GM12878 (cell line): ENCODE results near the gene RASA1. TPM values are rescaled to one million over a fixed set of nuclear protein-coding genes. Genes with fewer than 3 reads are reported as not detected.

Experiments used
- ATAC-seq: fragments of 200-7000 bp; cut with Tn5 transposase; 3 replicates; pipeline ENCODE4 v1.9.1; 2020; ENCODE audit warnings: mild to moderate bottlenecking, moderate library complexity
- BruUV-seq: library from RNA; stranded (reverse); fragments of 400-500 nt; replicated peaks from 2 replicates; lab custom pipeline; 2021; lab: Mats Ljungman, UMichigan
- CTCF ChIA-PET: fragments of 300-600 bp; sonication (Branson Sonifier 250); formaldehyde crosslinking; extraction: SDS; loops from one replicate; lab custom pipeline; 2021; ENCODE audit warnings: inconsistent platforms; lab: Yijun Ruan, JAX
- POLR2A ChIA-PET: fragments of 350-600 bp; formaldehyde crosslinking; extraction: SDS; loops from one replicate; lab custom pipeline; 2021; ENCODE audit warnings: inconsistent platforms; lab: Charles Lee
- RAD21 ChIA-PET: fragments of 300-600 bp; sonication (Branson Sonifier 250); formaldehyde crosslinking; loops from one replicate; lab custom pipeline; 2023; ENCODE audit warnings: antibody characterized with exemption; ENCODE audit not compliant: unreplicated experiment; lab: Charles Lee
- SMC1A ChIA-PET: fragments of 300-600 bp; sonication (Branson Sonifier 250); formaldehyde crosslinking; loops from one replicate; lab custom pipeline; 2023; ENCODE audit not compliant: unreplicated experiment, uncharacterized antibody; lab: Charles Lee
- DNase-seq: peaks from one replicate; pipeline ENCODE4 v3.0.0-alpha.2; 2011; ENCODE audit warnings: low read depth, low spot score
- FAIRE-seq: peaks from 3 replicates; lab custom pipeline; 2011; peaks lifted over from hg19 to GRCh38; lab: Jason Lieb, UNC
- H2AFZ ChIP-seq: 2 replicates; pipeline ENCODE4 v1.6.0; 2011; ENCODE audit warnings: low read depth, low read length, control low read depth; ENCODE audit not compliant: control insufficient read depth
- H3K27ac ChIP-seq: 2 replicates; pipeline ENCODE4 v1.5.1; 2011; ENCODE audit warnings: control low read depth; ENCODE audit not compliant: control insufficient read depth, insufficient read depth
- H3K27me3 ChIP-seq, 2 experiments: replicated peaks in 1 of 2; 2 replicates each; pipeline versions ENCODE4 v1.6.0 to v1.6.1; 2011; ENCODE audit warnings: low read length in 1 of 2; ENCODE audit not compliant: control insufficient read depth in 2 of 2, insufficient read depth in 2 of 2
- H3K36me3 ChIP-seq, 2 experiments: 2 replicates each; pipeline ENCODE4 v1.5.1; 2011; ENCODE audit warnings: low read length in 1 of 2; ENCODE audit not compliant: control insufficient read depth in 2 of 2, insufficient read depth in 2 of 2
- H3K4me1 ChIP-seq: 2 replicates; pipeline ENCODE4 v1.6.1; 2011; ENCODE audit warnings: mild to moderate bottlenecking, low read length, moderate library complexity, mixed read lengths; ENCODE audit not compliant: control insufficient read depth, insufficient read depth
- H3K4me2 ChIP-seq: 2 replicates; pipeline ENCODE4 v1.6.0; 2011; ENCODE audit warnings: control low read depth; ENCODE audit not compliant: control insufficient read depth, insufficient read depth
- H3K4me3 ChIP-seq: fragments of 200-600 bp; sonication (generic); 2 replicates; pipeline ENCODE4 v1.5.1; 2016
- H3K79me2 ChIP-seq: 2 replicates; pipeline ENCODE4 v1.6.0; 2011; ENCODE audit warnings: low read length; ENCODE audit not compliant: control insufficient read depth, insufficient read depth
- H3K9ac ChIP-seq: 2 replicates; pipeline ENCODE4 v1.8.0; 2011; ENCODE audit warnings: low read length, control low read depth, mixed read lengths; ENCODE audit not compliant: control insufficient read depth, insufficient read depth
- H3K9me3 ChIP-seq: replicated peaks from 3 replicates; pipeline ENCODE4 v1.5.1; 2011; ENCODE audit warnings: mild to moderate bottlenecking, low read length; ENCODE audit not compliant: control insufficient read depth, insufficient read depth
- H4K20me1 ChIP-seq: 2 replicates; pipeline ENCODE4 v1.6.0; 2011; ENCODE audit not compliant: control insufficient read depth, insufficient read depth
- CREB1 ChIP-seq: IDR thresholded peaks from 2 replicates; pipeline ENCODE4 v1.6.1; 2012; ENCODE audit warnings: low read depth, mild to moderate bottlenecking, inconsistent platforms
- HDAC6 ChIP-seq: fragments of 200-600 bp; sonication (generic); IDR thresholded peaks from one replicate; pipeline ENCODE4 v1.8.0; 2017; ENCODE audit warnings: antibody characterized with exemption; ENCODE audit not compliant: unreplicated experiment
- NR2F1 ChIP-seq: fragments of 450-650 bp; conservative IDR thresholded peaks from 2 replicates; pipeline ENCODE4 v1.6.1; 2017; ENCODE audit warnings: mild to moderate bottlenecking
- RELB ChIP-seq: fragments of 450-650 bp; IDR thresholded peaks from 2 replicates; pipeline ENCODE4 v1.6.1; 2017; ENCODE audit warnings: low read depth, mild to moderate bottlenecking, moderate library complexity
- SRF ChIP-seq, 2 experiments: IDR thresholded peaks; 2 replicates each; pipeline ENCODE4 v1.6.1; 2011; ENCODE audit warnings: low read depth in 2 of 2, low read length in 2 of 2, mild to moderate bottlenecking in 1 of 2, moderate library complexity in 1 of 2
- TCF3 ChIP-seq: IDR thresholded peaks from 2 replicates; pipeline ENCODE4 v1.6.1; 2012; ENCODE audit warnings: low read depth, mild to moderate bottlenecking, low read length, borderline replicate concordance; ENCODE audit not compliant: insufficient read depth
- ZBED1 ChIP-seq: IDR thresholded peaks from 2 replicates; pipeline ENCODE4 v1.6.1; 2016; ENCODE audit warnings: borderline replicate concordance
- WGBS: methylation state at CpG from one replicate; pipeline ENCODE4 v1.1.6; 2016; ENCODE audit warnings: low lambda C conversion rate; ENCODE audit not compliant: insufficient replicate concordance, insufficient coverage; ENCODE audit errors: missing lambda C conversion rate; 5-methylcytosine and 5-hydroxymethylcytosine counted together
- in situ Hi-C: fragments of 300-500 bp; cut with MboI; formaldehyde crosslinking; loops from 9 replicates; pipeline ENCODE4 v1.14.3; 2018; ENCODE audit warnings: mixed read lengths
- intact Hi-C: fragments of 100-400 bp; cut with micrococcal nuclease; formaldehyde crosslinking; loops from one replicate; pipeline ENCODE4 v1.14.2; 2022; ENCODE audit not compliant: unreplicated experiment
- polyA plus RNA-seq, 11 experiments: library from polyadenylated mRNA; depleted of rRNA in 4 of 11; unstranded in 6 of 11; stranded (reverse) in 5 of 11; fragments of >200 nt; fragmentation: Nextera tagmentation in 4 of 11; fragmentation: Illumina TruSeq in 1 of 11; extraction: Ambion mirVana in 4 of 11; extraction: Trizol in 1 of 11; gene quantifications; 1 replicate in 1 of 11; 2 replicates in 10 of 11; pipeline versions ENCODE4 v1.2.1 to v1.2.3, GENCODE V29; 2011 to 2016; ENCODE audit warnings: inconsistent platforms in 2 of 11, missing spikeins in 2 of 11, low read depth in 1 of 11
- total RNA-seq, 4 experiments: library from RNA; depleted of rRNA in 3 of 4; stranded (reverse); fragments of >200 nt in 3 of 4; fragmentation: Illumina TruSeq in 1 of 4; extraction: Trizol in 1 of 4; gene quantifications; 2 replicates each; pipeline versions ENCODE4 v1.2.1 to v1.2.3, GENCODE V29; 2013 to 2021
- TF ChIP-seq, protein P1 (sequence below): IDR thresholded peaks from 2 replicates; pipeline ENCODE4 v1.6.1; 2012; ENCODE audit warnings: mild to moderate bottlenecking, low read depth, low read length

Gene RASA1
- total and polyA plus RNA-seq, 10 of the 15 experiments (the other 5 are each of a cell fraction or from before 2014, with no cell fraction given), result 7.8 to 72.3 (median 21.8) TPM

DNA sequence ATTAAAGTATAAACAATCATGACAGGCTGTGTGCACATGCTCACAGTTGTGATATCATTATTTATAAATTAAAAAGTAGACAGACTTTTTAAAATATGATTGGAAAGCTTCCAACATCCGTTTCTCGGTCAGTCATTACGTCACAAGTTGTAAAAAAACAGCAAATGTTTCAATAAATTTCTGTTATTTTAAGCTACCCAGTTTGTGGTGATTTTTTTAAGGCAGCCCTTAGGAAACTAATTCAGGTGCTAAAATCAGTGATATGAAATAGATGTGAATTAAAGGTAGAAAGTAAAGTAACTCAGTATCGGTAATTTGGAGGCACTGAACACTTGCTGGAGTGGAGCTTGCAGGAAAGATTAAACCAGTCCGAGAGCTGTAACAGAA, 143.9 kb downstream of the RASA1 start:
- BruUV-seq, result no TSS peak
- Histone ChIP-seq H2AFZ (peak overlapping the region; percentile 98; the same call in 1 of the 2 replicates), H4K20me1 (no peaks in the 10 kb centered on the region), H3K4me1 (peaks cover 3% of the 10 kb centered on the region; the same call in 1 of the 2 replicates), H3K79me2 (peaks cover 30% of the 10 kb centered on the region), H3K9me3 (no peaks in the 10 kb centered on the region), H3K27me3 (no peaks in the 10 kb centered on the region), H3K36me3 (peaks cover 0 to 11% of the 10 kb centered on the region in 2 experiments; a peak in 1 of 4 replicates), H3K27ac (peak overlapping the region; percentile 95), H3K4me3 (peak overlapping the region; percentile 93), H3K4me2 (peak overlapping the region; percentile 82), H3K9ac (peak overlapping the region; percentile 93)
- in situ Hi-C loops, result loop anchor here (10.0 to 25.0 kb wide), 2 partner anchors 799 to 1273 kb away; partner anchors contain the start of gene COX7C
- TF ChIP-seq ZBED1 (no peak), CREB1 (0 out of 2 replicates have a peak, but pooled peaks have one; percentile 18)
- FAIRE-seq, result no peak
- WGBS, result 25% methylated on average over 5 of the region's 5 CpGs
- ChIA-PET SMC1A (interaction anchor here (0.7 to 2.6 kb wide), 13 partner anchors 8 to 1090 kb away, joined by 3 to 18 read pairs (median 4); no protein-coding TSS in a partner anchor), CTCF (interaction anchor here (0.8 to 4.5 kb wide), 6 partner anchors 9 to 1279 kb away, joined by 3 to 45 read pairs (median 5); no protein-coding TSS in a partner anchor), POLR2A (interaction anchor here (0.7 to 1.6 kb wide), 3 partner anchors 11 to 18 kb away, joined by 3 to 5 read pairs (median 3); no protein-coding TSS in a partner anchor), RAD21 (interaction anchor here (1.0 to 3.7 kb wide), 6 partner anchors 12 to 1280 kb away, joined by 3 to 17 read pairs (median 6); no protein-coding TSS in a partner anchor)
- no peak for DNase-seq
- intact Hi-C loops, result loop anchor here (5.0 to 10.0 kb wide), 2 partner anchors 797 to 1256 kb away; partner anchors contain the start of gene COX7C
- no peak for ATAC-seq

- peak; percentile 52 for ATAC-seq
- in situ Hi-C loops, result loop anchor here (10.0 to 25.0 kb wide), 2 partner anchors 800 to 1273 kb away; partner anchors contain the start of gene COX7C
- H3K36me3 ChIP-seq, result peaks cover 0 to 11% of the 10 kb centered on the region in 2 experiments; a peak in 1 of 4 replicates
- peaks cover 30% of the 10 kb centered on the region for H3K79me2 ChIP-seq
- peaks cover 3% of the 10 kb centered on the region; the same call in 1 of the 2 replicates for H3K4me1 ChIP-seq
- no peak for DNase-seq
- ChIA-PET POLR2A (interaction anchor here (0.7 to 1.6 kb wide), 5 partner anchors 11 to 341 kb away, joined by 3 to 5 read pairs (median 3); no protein-coding TSS in a partner anchor), RAD21 (interaction anchor here (1.0 to 3.7 kb wide), 6 partner anchors 13 to 1279 kb away, joined by 3 to 17 read pairs (median 6); no protein-coding TSS in a partner anchor), SMC1A (interaction anchor here (0.6 to 2.6 kb wide), 18 partner anchors 9 to 1089 kb away, joined by 3 to 18 read pairs (median 3); no protein-coding TSS in a partner anchor), CTCF (interaction anchor here (0.8 to 4.5 kb wide), 8 partner anchors 9 to 1279 kb away, joined by 3 to 45 read pairs (median 4); no protein-coding TSS in a partner anchor)
- peak overlapping the region; percentile 82 for H3K4me2 ChIP-seq
- peak overlapping the region; percentile 93 for H3K9ac ChIP-seq
- H3K4me3 ChIP-seq, result peak overlapping the region; percentile 93
- intact Hi-C loops, result loop anchor here (5.0 to 10.0 kb wide), 2 partner anchors 797 to 1255 kb away; partner anchors contain the start of gene COX7C
- H3K9me3 ChIP-seq, result no peaks in the 10 kb centered on the region
- BruUV-seq, result TSS peak; percentile 85
- WGBS, result under 1% methylated on average over 29 of the region's 29 CpGs
- no peak for FAIRE-seq
- peak overlapping the region; percentile 98 for H2AFZ ChIP-seq
- H3K27me3 ChIP-seq, result no peaks in the 10 kb centered on the region
- H4K20me1 ChIP-seq, result no peaks in the 10 kb centered on the region
- H3K27ac ChIP-seq, result peak overlapping the region; percentile 95
- peak; percentile 16; the same call in 1 of the 2 replicates for TF ChIP-seq RELB
- no peak for TF ChIP-seq TCF3
- TF ChIP-seq HDAC6, result no peak
- TF ChIP-seq SRF (IDR thresholded peaks at IDR 0.05; ENCODE audit: low read depth in 2 of 2, low read length in 2 of 2), result no peak
- TF ChIP-seq NR2F1, result 0 out of 2 replicates have a peak, but pooled peaks have one; percentile 24
- TF ChIP-seq, protein P1, sequence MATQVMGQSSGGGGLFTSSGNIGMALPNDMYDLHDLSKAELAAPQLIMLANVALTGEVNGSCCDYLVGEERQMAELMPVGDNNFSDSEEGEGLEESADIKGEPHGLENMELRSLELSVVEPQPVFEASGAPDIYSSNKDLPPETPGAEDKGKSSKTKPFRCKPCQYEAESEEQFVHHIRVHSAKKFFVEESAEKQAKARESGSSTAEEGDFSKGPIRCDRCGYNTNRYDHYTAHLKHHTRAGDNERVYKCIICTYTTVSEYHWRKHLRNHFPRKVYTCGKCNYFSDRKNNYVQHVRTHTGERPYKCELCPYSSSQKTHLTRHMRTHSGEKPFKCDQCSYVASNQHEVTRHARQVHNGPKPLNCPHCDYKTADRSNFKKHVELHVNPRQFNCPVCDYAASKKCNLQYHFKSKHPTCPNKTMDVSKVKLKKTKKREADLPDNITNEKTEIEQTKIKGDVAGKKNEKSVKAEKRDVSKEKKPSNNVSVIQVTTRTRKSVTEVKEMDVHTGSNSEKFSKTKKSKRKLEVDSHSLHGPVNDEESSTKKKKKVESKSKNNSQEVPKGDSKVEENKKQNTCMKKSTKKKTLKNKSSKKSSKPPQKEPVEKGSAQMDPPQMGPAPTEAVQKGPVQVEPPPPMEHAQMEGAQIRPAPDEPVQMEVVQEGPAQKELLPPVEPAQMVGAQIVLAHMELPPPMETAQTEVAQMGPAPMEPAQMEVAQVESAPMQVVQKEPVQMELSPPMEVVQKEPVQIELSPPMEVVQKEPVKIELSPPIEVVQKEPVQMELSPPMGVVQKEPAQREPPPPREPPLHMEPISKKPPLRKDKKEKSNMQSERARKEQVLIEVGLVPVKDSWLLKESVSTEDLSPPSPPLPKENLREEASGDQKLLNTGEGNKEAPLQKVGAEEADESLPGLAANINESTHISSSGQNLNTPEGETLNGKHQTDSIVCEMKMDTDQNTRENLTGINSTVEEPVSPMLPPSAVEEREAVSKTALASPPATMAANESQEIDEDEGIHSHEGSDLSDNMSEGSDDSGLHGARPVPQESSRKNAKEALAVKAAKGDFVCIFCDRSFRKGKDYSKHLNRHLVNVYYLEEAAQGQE, result no peak
These were observed 144.4 kb downstream of the RASA1 start for GRCh38 chr5:87411973-87412629.
